ENCODE measurements around the gene TRIM24.

TRIM24 gene

DNA sequence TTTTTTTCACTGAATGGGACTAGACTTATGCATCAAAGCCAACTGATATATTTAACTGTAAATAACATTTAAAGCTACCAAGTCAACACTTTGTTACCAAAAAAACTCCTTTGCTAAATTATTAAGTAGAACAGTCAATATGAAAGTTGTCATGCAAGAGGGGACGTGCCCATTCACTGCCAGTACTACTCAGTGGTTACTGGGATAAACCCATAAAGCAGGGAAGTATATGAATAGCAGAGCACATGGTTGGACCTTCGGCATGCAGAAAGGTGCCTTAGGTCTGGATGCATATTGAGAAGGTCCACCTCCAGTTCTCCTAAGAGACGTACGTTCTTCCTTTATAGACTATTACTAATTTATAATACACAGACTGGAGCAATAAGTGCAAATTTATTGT, 121.0 kb downstream of the TRIM24 start:
- no peak for DNase-seq

DNA sequence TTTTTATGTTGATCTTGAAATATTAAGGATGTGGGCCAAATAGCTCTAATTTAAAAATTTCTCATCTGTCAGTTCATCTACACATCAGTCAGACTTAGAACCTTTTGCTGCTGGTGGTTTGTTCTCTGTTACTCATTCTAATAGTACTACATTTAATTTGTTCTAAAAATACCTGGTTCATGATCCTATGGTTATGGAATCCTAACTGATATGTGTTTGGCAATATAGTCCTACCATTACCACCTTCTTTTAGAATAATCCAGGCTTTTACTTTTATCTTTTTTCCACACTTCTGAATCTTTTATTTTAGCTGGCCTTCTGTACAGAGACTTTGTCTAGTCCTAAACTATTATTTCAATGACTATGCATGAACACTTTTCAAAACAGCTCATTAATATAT, 124.2 kb downstream of the TRIM24 start:
- no peak for DNase-seq

DNA sequence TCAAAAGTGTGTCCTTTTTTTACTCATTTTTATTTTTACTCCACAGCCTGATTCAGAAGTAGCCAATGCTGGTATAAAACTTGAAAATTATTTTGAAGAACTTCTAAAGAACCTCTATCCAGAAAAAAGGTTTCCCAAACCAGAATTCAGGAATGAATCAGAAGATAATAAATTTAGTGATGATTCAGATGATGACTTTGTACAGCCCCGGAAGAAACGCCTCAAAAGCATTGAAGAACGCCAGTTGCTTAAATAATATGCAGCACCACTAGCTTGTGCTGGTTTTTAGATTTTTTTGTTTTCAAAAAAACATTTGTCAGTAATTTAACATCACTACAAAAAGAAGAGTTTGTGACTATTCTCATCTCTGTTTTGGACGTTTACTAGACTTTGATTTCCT, 124.6 kb downstream of the TRIM24 start:
- no peak for DNase-seq

DNA sequence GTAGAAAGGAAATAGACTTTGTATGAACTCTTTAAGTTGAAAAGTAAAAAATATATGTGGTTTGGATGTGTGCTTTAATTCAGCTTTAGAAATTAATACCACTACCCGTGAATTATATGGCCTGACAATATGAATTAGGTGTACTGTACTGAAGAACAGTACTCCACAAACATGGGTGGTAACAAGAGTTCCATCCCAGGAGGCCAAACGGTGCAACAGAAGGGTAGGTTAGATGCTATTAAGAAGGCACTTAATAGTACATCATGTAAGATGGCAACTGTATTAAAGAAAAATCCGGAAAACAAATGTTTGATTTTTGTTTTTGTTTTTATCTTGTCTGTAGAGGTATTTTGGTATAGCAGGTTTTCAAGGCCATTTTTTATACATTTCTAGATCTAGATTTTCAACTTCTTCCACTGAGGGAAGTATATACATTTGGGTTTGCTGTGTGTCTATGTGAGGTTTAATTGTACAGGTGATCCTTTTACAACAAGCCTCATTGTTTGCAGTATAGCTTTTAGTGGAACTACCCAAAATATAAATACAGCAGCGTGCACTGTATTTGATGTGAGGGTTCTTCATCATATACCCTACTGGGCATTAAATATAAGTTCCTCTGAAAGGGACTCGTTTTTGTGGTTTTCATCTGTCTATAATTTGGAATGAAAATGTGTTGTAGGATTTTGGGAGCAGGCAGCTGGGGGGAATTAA, 125.4 kb downstream of the TRIM24 start:
- DNase-seq = no peak

DNA sequence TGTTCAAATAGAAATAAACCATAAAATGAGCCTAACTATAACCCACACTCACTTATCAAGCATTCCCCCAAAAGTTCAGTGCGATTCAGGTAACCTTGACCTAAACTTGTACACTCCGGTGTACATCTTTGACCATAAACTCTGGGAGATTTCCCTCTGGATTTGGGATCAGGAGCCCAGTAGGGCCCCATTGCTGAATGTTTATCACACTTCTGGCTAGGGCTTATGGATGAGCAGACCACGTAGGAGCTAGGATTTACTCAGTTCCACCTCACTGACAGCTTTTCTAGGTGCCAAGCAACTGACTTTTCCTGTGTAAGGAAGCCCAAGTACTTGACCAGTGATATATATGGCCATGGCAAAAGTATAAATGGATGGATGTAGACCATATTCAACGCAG, 127.4 kb downstream of the TRIM24 start:
- no peak for DNase-seq

DNA sequence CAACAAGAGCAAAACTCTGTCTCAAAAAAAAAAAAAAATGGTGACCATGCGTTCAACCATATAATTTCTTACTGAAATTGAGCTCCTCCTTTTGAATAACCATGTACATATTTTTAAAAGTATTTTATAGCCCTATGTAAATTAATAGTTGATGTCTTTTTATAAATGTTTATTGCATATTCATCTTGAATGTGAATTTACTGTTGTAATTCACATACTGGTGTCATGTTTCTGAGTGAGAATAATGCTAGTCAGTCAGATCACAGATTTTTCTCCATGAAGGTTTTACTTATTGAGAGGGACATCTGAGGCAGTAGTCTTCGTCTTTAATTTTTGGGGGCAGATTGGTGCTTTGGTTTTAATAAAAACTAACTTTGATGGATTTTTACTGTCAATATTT, 128.9 kb downstream of the TRIM24 start:
- no peak for DNase-seq

DNA sequence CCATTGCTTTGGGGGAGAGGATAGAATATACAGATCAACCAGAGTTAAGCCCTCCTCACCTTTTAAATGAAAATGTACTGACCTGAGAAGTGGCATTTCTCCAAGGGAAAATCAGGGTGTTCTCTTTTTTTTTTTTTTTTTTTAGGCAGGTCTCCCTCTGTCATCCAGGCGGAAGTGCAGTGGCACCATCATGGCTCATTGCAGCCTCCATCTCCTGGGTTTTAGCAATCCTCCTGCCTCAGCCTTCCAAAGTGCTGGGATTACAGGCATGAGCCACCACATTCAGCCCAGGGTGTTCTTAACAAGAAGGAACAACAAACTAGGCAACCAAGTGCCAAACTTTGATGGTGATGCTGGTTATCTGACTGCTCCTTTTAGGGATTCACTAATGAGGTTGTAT, 130.1 kb downstream of the TRIM24 start:
- no peak for DNase-seq

DNA sequence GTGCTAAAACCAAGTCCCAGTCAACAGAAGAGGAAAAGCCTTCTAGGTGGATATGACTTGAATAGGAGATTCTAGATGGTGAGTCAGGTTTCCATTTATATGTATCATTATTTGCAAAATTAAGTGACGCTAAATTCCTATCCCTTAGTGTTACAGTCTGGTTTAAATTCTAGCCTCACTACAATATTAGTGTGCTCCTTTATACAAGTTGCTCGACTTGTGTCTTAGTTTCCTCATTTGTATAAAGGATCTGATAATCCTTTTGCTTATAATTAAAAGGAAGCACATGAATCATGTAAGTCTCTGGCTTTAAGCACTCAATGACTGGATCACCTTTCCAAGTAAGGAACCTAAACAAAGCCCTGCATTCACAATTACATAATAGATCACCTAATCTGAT, 135.4 kb downstream of the TRIM24 start:
- DNase-seq = no peak

DNA sequence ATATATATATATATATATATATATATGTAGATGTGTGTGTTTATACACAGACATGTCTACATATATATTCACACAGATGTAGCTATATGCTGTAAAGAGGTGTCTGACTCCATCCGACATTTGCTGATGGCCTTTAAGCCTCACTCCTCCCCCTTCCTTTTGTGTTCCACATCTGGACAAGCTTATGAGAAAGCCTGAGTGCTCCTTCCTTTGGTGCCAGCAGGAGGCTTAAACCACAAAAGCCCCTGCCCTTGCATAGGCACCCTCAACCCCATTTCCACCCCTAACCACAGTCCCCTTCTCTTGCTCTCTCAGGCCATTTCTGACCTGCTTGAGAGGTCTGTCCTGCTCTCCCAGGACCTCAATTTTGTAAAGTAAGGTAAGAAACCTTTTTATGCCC, 142.4 kb downstream of the TRIM24 start:
- DNase-seq = no peak

DNA sequence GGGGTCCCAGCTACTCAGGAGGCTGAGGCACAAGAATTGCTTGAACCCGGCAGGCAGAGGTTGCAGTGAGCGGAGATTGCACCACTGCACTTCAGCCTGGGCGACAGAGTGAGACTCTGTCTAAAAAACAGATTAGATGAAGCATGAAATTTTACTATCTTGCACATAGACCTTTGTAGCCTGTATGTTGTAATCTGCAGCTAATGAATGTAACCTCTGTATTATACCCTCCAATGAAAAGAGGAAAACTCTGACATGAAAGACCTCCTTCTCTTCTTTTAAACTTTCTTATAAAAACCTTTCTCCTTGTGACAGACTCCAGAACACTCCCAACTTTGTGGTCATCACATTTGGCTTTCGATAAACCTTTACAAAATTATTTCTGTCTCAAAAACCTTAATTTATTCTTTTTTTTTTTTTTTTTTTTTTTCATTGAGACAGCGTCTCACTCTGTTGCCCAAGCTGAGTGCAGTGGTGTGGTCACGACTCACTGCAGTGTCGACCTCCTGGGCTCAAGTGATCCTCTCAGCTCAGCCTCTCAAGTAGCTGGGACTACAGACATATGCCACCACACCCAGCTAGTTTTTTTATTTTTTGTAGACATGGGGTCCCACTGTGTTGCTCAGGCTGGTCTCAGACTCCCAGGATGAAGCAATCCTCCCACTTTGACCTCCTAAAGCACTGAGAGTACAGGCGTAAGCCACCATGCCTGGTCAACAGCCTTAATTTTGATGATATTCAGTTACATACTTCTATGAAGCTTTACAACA, 143.7 kb downstream of the TRIM24 start:
- DNase-seq = no peak

DNA sequence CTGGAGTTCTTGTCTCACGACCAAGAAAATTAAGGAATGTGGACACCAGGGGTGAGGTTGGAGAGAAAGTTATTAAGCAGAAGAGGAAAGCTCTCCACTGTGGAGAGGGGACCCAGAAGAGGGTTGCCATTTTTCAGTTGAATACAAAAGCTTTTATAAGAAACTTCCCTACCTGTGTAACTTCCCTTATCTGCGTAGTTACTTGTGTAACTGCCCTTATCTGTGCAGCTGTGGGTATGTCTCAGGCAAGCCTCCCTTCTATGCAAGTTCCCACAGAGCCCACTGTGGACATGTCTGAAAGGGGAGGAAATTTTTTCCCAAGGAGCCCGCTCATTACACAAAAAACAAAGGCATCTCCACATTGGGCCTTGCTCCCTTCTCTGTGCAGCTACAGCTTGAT, 146.2 kb downstream of the TRIM24 start:
- DNase-seq = no peak

DNA sequence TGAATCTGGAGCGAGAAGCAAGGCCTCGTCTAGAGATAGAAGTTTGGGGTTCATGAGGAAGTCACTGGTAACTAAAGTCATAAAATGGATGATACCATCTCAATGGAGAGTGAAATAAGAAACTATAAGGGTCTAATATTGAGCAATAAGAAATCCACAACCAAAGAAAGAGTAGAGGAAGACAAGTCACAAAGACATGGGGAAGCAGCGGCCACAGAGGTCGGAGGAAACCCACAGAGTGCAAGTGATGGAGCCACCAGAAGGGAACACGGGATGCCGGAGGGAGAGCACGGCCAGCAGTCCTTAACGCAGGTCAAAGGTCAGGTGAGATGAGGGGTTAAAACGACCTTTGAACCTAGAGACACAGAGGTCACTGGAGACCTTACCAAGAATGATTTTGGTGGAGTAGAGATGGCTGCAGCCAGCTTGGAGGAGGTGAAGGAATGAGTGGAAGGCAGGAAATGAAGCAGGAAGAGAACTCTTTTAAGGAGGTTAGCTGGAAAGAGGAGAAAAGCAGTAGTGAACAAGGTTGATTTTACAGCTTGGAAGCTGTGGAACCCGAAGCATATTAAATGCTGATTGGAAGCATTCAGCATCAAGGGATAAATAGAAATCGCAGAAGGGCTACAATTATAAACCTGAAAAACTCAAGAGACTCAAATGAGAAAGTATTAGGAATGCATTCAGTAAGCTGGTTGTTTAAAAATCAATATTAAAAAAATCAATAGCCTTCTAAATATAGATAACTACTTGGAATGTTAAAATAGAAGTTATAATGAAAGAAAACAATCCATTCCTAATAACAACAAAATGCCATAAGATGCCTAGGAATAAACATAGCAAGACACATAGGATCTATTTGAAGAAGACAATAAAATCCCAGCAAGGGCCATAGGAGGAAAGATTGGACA, 147.4 kb downstream of the TRIM24 start:
- no peak for DNase-seq

DNA sequence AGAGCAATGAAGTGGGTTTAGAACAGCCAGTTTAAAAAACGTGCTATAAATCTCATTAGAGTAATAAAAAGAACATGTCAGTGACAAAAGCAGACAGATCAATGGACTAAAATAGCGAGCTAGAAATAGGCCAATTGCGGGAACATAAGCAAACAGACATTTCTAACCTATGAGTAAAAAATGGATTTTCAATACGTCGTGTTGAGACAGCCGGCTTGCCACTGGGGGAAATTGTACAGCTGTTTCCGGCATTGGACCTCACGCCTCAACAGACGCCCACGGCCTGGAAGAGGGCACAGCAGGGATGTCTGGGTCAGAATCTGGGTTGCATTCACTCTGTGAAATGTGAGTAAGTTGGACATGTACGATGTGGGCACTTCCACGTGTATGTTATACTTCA, 148.2 kb downstream of the TRIM24 start:
- DNase-seq = no peak

DNA sequence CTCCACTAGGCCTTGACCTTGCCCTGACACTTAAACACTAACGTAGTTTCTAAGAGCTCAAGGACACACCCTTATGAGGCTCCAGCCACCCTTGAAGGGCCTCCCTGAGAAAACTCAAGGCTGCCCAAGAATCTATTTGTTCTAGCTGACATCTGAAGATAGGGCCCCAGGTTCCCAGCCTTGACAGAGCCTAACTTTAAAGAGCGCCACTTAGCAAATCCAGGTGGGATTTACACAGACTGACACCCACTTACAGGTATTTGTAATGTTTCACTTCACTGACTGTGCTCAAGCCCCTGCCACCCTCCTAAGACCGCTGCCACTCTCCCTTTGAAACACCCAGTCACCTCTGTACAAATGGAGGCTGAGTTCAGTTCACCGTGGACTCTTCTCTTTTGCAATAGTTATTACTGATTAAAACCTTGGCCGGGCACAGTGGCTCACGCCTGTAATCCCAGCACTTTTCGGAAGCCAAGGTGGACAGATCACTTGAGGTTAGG, 150.7 kb downstream of the TRIM24 start:
- no peak for DNase-seq

DNA sequence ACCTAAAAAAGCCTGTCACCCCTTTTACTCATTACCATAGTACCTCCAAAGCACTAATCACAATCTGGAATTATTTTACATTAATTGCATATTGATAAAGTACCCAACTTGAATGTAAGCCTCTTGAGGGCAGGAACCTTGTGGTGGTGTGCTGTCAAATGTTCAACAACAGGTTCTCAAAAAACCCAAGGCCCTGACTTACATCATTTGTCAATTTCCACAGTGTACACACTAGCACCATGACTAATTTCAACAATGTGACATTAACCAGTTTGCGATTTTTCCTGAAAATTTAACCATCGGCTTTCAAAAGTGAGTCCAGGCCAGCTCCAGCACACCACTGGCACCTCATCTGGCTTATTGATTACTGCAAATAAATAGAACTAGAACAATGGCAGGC, 153.6 kb downstream of the TRIM24 start:
- no peak for DNase-seq

DNA sequence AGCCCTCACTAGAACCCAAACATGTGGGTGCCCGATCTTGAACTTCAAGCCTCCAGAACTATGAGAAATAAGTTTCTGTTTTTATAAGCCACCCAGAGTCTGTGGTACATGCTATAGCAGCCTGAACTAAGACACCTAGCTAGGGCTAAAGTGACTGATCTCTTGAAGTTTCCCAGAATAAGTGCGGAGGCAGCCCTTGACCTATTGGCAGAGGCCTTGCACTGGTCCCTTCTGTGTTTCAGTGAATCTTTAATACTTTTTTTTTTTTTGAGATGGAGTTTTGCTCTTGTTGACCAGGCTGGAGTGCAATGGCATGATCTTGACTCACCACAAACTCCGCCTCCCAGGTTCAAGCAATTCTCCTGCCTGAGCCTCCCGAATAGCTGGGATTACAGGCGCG, 156.0 kb downstream of the TRIM24 start:
- no peak for DNase-seq

DNA sequence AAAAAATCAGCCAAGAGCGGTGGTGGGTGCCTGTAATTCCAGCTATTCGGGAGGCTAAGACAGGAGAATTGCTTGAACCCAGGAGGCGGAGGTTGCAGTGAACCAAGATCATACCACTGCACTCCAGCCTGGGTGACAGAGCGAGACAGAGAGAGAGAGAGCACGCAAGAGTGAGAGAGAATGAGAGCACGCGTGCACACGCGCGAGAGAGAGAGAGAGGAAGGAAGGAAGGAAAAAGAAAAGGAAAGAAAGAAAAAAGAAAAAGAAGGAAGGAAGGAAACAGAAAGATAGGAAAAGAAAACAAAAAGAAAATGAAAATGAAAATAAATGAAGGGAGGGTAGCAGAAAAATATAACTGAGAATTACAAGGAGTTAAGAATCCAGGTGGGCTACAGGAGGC, 158.4 kb downstream of the TRIM24 start:
- no peak for DNase-seq

DNA sequence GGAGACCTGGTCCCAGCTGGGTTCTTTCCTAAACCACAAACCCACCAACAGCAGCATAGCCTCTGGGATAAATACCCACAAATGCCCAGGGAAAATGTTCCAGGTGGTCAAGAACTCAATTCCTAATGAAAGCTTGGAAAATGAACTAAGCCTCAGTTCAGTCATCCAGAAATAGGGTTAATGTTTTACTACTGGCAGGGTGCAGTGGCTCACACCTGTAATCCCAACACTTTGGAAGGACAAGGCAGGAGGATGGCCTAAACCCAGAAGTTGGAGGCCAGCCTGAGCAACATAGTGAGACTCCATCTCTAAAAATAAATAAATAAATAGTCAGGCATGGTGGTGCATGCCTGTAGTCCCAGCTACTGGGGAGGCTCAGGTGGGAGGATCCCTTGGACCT, 158.9 kb downstream of the TRIM24 start:
- no peak for DNase-seq

DNA sequence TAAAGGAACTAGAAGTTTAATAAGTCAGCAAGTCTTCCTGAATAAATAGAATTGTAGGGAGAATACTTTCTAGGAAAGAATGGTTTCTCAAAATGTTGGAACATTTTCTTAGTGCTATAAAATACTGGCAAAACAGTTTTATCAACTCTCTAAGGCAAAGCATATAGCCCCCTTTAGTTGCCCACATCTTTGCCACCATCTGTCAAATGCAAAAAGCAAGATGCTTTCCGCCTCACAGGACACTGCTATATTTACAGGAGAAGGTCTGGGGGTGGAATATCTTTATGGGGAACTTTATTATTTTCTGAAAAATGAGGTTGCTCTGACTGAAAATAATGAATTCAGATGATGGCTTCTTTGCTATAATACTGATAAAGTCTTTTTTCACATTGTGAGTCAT, 162.8 kb downstream of the TRIM24 start:
- no peak for DNase-seq

DNA sequence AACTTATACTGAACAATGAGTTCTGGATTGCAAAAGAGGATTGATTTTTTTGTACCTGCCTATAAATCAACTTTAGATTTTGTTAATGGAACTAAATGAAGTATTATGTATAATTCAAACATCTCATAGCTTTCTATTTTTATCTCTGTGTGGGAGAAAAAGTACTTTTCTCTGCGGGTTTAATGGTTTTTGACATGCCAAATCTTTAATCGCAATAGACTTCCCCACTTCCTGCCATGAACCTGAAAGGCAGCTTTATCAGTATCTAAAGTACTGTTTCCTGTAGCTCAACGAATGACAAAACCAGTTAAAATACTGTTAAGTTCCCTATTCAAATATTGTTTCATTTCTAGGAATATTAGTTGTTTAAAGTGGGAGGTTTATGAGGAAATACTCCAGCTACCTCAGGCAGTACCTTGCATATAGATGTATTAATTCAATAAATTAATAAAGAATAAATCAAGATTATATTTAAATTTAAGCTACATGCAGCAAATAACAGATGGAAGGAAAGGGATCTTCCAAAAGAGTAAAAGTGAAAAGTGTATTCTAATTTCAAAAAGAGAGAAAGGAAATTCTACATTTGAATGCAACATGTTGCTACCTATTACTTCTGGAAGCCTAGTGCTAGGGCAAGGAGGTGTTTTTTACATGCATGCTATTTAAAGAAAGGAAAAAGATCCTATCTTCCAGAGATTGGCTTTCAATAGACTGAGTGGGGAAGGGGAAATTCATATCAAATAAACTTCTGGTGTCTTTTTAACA, 165.2 kb downstream of the TRIM24 start:
- DNase-seq = no peak

DNA sequence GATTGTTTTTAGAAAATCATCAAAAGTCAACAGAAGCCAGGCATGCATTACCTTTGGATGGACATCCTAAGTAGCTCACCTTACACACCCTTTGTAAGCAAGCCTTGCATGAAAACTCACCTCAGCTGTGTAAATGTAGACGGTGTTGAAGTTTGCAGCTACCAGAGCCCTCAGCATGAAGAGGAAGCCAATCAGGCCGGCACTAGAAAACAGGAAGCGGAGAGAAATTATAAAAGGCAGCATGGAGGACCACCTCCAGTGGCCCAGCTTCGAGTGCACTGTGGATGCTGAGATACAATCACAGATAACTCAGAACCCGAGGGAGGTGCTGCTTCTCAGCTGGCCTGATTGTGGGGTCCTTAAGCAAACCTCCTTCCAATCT, 165.8 kb downstream of the TRIM24 start:
- DNase-seq = no peak

DNA sequence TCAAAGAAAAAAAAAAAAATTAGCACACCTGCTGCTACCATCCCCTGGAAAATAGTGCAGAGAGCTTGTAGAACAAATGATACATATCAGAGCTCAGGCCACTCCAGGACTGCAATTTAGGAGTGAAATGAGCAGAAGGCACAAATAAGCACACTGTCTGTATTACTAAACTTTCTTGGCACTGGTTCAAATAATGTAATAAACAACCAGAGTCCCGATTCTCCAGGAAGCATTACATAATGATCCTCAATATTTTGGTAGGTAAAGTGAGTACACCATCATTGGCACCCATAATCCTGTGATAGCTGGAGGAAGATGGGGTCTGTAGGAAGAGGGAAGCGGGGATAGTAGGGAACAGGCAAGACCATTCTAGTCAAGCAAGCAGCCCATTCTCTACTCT, 166.8 kb downstream of the TRIM24 start:
- DNase-seq = no peak

DNA sequence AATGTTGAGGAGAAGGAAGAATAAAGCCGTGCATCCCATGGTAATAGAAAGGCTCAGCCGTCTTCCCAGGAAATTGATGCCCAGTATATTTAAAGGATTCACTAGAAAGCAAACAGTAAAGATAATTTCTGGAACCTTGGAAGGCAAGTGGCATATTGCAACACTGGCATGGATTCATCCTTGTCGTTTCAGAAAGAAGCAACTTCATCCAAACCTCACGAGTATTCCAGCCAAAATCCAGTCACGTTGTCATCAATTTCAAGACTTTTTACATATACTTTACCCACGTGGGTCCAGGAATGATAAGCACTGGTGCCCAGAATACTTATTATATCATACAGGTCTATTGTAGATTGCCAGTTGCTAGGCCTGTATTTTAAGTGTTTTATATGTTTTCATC, 167.3 kb downstream of the TRIM24 start:
- no peak for DNase-seq

All from activated gamma-delta T cell (primary cell).